Body of pancreas (tissue), 4 donors: ENCODE measurements around the gene MRPS14. TPM values are rescaled to one million over a fixed set of nuclear protein-coding genes. Genes with fewer than 3 reads are reported as not detected.
A peak's percentile ranks its signal among the peaks of the same experiment; 100 is the strongest.

Experiments
- ATAC-seq: fragments of 150-250 bp; one replicate; pipeline ENCODE4 v1.9.1; 2016
- DNase-seq, 4 donors: peaks; one replicate each; pipeline ENCODE4 v3.0.0-alpha.2; 2019
- H3K27ac ChIP-seq, 4 donors: fragments of 200-600 bp; sonication (generic); 1 replicate in 3 of 4; 2 replicates in 1 of 4; pipeline versions ENCODE4 v1.5.1 to v1.6.1; 2016 to 2019; ENCODE audit warnings: mild to moderate bottlenecking in 1 of 4, mixed read lengths in 1 of 4, moderate library complexity in 1 of 4
- H3K27me3 ChIP-seq, 2 donors: fragments of 200-600 bp; sonication (generic); one replicate each; pipeline ENCODE4 v1.6.0; 2016; ENCODE audit warnings: mild to moderate bottlenecking in 1 of 2
- H3K36me3 ChIP-seq, 2 donors: fragments of 200-600 bp; sonication (generic); replicated peaks in 1 of 2; 2 replicates each; pipeline ENCODE4 v1.5.1; 2016; ENCODE audit warnings: low read depth in 2 of 2; ENCODE audit not compliant: insufficient read depth in 1 of 2
- H3K4me1 ChIP-seq: fragments of 200-600 bp; sonication (generic); one replicate; pipeline ENCODE4 v1.6.0; 2016
- H3K4me3 ChIP-seq, 2 donors: fragments of 200-600 bp; sonication (generic); 1 replicate in 1 of 2; 2 replicates in 1 of 2; pipeline ENCODE4 v1.5.1; 2016 to 2019
- H3K9me3 ChIP-seq, 3 donors: fragments of 200-600 bp; sonication (generic); 1 replicate in 2 of 3; 2 replicates in 1 of 3; pipeline ENCODE4 v1.5.1; 2016
- POLR2A ChIP-seq, 3 donors: fragments of 450-650 bp; IDR thresholded peaks; one replicate each; pipeline ENCODE4 v1.6.1; 2016; ENCODE audit warnings: antibody characterized with exemption in 3 of 3, mild to moderate bottlenecking in 2 of 3
- WGBS, 2 donors: methylation state at CpG; one replicate each; pipeline ENCODE4 v1.1.5; 2017; 5-methylcytosine and 5-hydroxymethylcytosine counted together
- intact Hi-C: fragments of 100-400 bp; cut with DNase I; formaldehyde crosslinking; loops from one replicate; pipeline ENCODE4 v1.15.1; 2023
- small RNA-seq: library from RNA; depleted of rRNA; stranded (forward); fragments of <200 nt; gene quantifications from one replicate; pipeline ENCODE3, GENCODE V24; 2016
- total RNA-seq, 2 donors: library from RNA; depleted of rRNA; stranded (reverse); fragments of >200 nt; gene quantifications; one replicate each; pipeline ENCODE4 v1.1.0, GENCODE V29; 2016
- TF ChIP-seq, protein P1 (sequence below), 7 experiments: fragments of 450-650 bp in 4 of 7; fragments of 200-600 bp in 3 of 7; sonication (generic) in 3 of 7; IDR thresholded peaks; one replicate each; pipeline ENCODE4 v1.5.1; 2016 to 2019; ENCODE audit warnings: antibody characterized with exemption in 7 of 7

Gene MRPS14
- total RNA-seq, 2 donors from 2014 or later: 10.9 to 15.6 TPM

DNA sequence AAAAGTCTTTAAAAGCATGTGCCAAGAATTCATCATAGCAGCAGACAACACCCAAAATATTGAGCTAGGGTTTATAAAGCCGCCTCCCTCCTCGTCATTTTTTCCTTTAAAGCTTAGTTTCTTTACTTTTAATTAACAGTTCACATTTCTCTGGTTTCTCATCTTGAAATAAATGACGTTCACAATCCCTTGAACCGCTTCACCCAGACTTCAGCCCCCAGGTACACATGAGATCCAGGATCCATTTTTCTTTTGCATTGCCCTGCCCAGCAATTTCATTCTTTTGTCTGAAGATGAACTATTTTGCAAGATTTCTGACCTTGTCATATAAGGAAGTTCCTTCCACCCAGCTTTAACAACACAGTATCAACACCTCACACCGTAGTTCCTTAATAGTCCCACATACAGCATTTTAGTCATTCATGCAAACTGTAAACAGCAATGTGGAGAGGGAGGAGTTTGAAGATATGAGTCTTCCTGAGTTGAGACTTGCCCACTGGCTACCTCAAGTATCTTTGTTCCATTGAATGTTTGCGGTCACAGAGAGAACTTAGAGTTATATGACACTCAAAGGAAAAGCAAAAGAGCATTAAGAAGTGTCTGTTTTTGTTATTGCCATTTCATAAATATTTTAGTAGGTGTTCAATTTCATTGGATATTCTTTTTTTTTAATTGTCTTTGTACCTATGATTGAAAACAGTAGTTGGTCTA is 58.8 kb downstream of the MRPS14 start:
- intact Hi-C loops: no loop called here
- no peaks in the 10 kb centered on the region for H3K27me3 ChIP-seq
- peaks cover 0 to under 1% of the 10 kb centered on the region in 2 donors for H3K36me3 ChIP-seq
- H3K27ac ChIP-seq: peak overlapping the region in 2 of 4 donors; percentile 41 to 55
- peaks cover 42% of the 10 kb centered on the region for H3K4me1 ChIP-seq
- ATAC-seq (peak; percentile 41), DNase-seq (no peak)
- no peaks in the 10 kb centered on the region for H3K9me3 ChIP-seq
- TF ChIP-seq, protein P1, sequence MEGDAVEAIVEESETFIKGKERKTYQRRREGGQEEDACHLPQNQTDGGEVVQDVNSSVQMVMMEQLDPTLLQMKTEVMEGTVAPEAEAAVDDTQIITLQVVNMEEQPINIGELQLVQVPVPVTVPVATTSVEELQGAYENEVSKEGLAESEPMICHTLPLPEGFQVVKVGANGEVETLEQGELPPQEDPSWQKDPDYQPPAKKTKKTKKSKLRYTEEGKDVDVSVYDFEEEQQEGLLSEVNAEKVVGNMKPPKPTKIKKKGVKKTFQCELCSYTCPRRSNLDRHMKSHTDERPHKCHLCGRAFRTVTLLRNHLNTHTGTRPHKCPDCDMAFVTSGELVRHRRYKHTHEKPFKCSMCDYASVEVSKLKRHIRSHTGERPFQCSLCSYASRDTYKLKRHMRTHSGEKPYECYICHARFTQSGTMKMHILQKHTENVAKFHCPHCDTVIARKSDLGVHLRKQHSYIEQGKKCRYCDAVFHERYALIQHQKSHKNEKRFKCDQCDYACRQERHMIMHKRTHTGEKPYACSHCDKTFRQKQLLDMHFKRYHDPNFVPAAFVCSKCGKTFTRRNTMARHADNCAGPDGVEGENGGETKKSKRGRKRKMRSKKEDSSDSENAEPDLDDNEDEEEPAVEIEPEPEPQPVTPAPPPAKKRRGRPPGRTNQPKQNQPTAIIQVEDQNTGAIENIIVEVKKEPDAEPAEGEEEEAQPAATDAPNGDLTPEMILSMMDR (IDR thresholded peaks at IDR 0.05): no peak
- no peak for TF ChIP-seq POLR2A (IDR thresholded peaks at IDR 0.05)
- WGBS, 2 donors: 55 to 57% methylated on average over 6 of the region's 6 CpGs
- no peak overlapping the region for H3K4me3 ChIP-seq

DNA sequence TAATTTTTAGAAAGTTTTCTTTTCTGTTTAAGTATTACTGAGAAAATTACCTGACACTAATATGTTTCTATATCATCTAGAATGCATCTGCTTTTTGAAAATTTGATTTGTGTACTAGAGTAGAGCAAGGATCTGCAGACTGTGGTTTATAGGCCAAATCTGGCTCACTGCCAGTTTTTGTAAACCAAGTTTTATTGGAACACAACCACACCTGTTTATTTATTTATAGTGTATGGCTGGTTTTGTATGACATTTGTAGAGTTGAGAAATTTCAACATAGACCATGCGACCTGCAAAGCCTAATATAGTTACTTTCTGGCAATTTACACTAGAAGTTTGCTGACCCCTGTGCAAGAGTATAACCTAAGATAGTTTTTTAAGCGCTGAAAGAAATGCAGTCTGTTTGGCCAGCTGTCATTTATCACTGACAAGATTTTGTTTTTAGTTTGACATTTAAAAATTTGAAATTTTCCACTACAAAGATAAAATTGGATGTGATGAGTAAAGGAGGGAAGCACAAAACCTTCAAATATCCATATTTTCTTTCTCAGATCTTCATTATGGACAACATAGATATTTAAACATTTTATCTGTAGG is 59.6 kb downstream of the MRPS14 start:
- H3K4me3 ChIP-seq: no peak overlapping the region
- no peak for DNase-seq
- WGBS, 2 donors: 35 to 57% methylated on average over 2 of the region's 2 CpGs

More for the DNA sequence above, 59.6 kb downstream of the MRPS14 start:
- TF ChIP-seq, protein P1 (IDR thresholded peaks at IDR 0.05): no peak
- no peak for TF ChIP-seq POLR2A (IDR thresholded peaks at IDR 0.05)
- intact Hi-C loops: no loop called here
- H3K27me3 ChIP-seq: no peaks in the 10 kb centered on the region
- no peak overlapping the region for H3K27ac ChIP-seq
- no peaks in the 10 kb centered on the region for H3K9me3 ChIP-seq
- peaks cover 0 to 2% of the 10 kb centered on the region in 2 donors for H3K36me3 ChIP-seq
- peaks cover 42% of the 10 kb centered on the region for H3K4me1 ChIP-seq
- no peak for ATAC-seq

Small RNAs within 50 kb of the gene (small RNA-seq; reads per million reads assigned to genes)
- gene RF00019 (not detected), gene RNU6-307P (not detected)

Other genes with a start within 250 kb of the MRPS14 start
- gene CACYBP, start 23.5 kb downstream of the MRPS14 start, total RNA-seq: 10 to 100 TPM; 43.5 to 86.9 TPM
- under 1 TPM in 1 of 2 donors, not detected in 1; under 0.01 TPM for gene TNN, start 44.4 kb upstream of the MRPS14 start, total RNA-seq
- gene KIAA0040, start 169.4 kb upstream of the MRPS14 start, total RNA-seq: 10 to 100 TPM; 10.1 to 29.7 TPM